Large intestine (tissue), 3 donors: ENCODE measurements around the gene RAB10. TPM values are rescaled to one million over a fixed set of nuclear protein-coding genes. Genes with fewer than 3 reads are reported as not detected.

Experiments
- DNase-seq, 2 donors: peaks; one replicate each; pipeline versions ENCODE4 v3.0.0 to v3.0.0-alpha.2; 2013
- H3K27ac ChIP-seq: one replicate; pipeline ENCODE4 v1.5.1; 2013; ENCODE audit warnings: low read length
- H3K27me3 ChIP-seq: 2 replicates; pipeline ENCODE4 v1.6.1; 2013; ENCODE audit warnings: low read length; ENCODE audit not compliant: control insufficient read depth, insufficient read depth
- H3K36me3 ChIP-seq: 2 replicates; pipeline ENCODE4 v1.6.1; 2013; ENCODE audit warnings: low read length; ENCODE audit not compliant: control insufficient read depth, insufficient read depth
- H3K4me1 ChIP-seq: one replicate; pipeline ENCODE4 v1.6.1; 2013; ENCODE audit warnings: low read length; ENCODE audit not compliant: control insufficient read depth, insufficient read depth
- H3K4me3 ChIP-seq: one replicate; pipeline ENCODE4 v1.5.1; 2013; ENCODE audit warnings: low read length
- H3K9me3 ChIP-seq: one replicate; pipeline ENCODE4 v1.6.1; 2013; ENCODE audit warnings: mild to moderate bottlenecking, low read depth, low read length, moderate library complexity; ENCODE audit not compliant: control insufficient read depth
- WGBS: methylation state at CpG from one replicate; pipeline ENCODE4 v1.1.5; 2013; ENCODE audit warnings: low lambda C conversion rate; ENCODE audit not compliant: insufficient coverage; 5-methylcytosine and 5-hydroxymethylcytosine counted together
- polyA plus RNA-seq: library from polyadenylated mRNA; unstranded; fragments of 120-200 nt; gene quantifications from one replicate; pipeline ENCODE4 v1.2.1, GENCODE V29; 2013

RAB10 gene
- polyA plus RNA-seq, 1 donor = 79.7 TPM

DNA sequence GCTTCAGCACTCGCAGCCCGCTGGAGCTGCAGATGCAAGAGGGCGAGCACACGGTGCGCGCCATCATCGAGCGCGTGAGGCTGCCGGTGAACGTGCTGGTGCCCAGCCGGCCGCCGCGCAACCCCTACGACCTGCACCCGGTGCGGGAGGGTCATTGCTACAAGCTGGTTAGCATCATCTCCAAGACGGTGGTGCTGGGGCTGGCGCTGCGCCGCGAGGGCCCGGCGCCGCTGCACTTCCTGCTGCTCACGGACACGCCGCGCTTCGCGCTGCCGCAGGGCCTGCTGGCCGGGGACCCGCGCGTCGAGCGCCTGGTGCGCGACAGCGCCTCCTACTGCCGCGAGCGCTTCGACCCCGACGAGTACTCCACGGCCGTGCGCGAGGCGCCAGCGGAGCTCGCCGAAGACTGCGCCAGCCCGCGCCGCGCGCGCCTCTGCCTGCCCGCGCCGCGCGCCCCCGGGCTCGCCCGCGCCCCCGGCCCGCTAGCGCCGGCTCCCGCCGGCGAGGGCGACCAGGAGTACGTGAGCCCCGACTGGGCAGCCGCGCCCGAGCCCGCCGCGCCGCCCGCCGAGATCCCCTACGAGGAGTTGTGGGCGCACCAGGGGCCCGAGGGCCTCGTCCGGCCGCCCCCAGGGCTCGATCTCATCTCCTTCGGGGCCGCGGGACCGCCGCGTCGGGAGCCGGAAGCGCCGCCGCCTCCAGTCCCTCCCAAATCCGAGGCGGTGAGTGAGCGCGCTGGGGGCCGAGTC, 150.8 kb downstream of the RAB10 start:
- Histone ChIP-seq H3K27me3 (peaks cover 25% of the 10 kb centered on the region), H3K4me1 (peaks cover 3% of the 10 kb centered on the region), H3K27ac (no peak overlapping the region), H3K9me3 (no peaks in the 10 kb centered on the region), H3K4me3 (peak overlapping the region; percentile 48), H3K36me3 (peaks cover 8% of the 10 kb centered on the region)
- DNase-seq = peak; percentile 89 to 90
- no CpG with 5 or more reads among the region's 114 CpGs for WGBS

DNA sequence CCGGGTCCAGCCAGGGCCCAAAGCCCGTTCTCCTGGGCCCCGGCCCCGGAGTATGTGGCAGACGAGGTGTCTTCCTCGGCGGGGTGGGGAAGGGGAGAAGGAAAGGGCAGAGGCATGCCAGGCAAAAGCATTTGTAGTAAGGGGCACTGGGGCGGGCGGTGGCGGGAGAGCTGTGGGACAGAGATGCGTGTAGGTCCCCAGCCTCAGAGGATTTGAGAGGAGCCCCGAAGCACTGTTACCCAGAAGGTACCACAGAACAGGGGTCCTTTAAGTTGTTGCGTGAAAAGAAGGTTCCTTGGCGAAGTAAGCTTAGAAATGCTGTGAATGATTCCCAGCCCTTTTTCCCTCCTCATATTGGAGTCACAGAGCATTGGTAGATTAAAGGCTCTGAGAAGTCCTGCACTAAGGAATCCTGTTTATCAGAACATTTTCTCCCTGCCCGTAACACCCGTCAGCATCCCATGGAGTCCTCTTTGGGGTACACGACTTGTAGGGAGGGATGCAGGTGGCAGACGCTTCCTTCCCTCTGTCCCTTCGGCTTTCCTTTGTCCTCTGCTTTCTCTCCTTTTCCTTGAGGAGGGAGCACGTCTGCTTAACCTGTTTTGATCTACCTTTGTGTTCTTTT, 151.5 kb downstream of the RAB10 start:
- WGBS = 90% methylated on average over 3 of the region's 20 CpGs
- no peak for DNase-seq
- H3K4me3 ChIP-seq = peak overlapping the region; percentile 43
- H3K36me3 ChIP-seq = peaks cover 14% of the 10 kb centered on the region
- H3K9me3 ChIP-seq = no peaks in the 10 kb centered on the region
- H3K27ac ChIP-seq = no peak overlapping the region
- H3K27me3 ChIP-seq = peaks cover 20% of the 10 kb centered on the region
- H3K4me1 ChIP-seq = peaks cover 3% of the 10 kb centered on the region

DNA sequence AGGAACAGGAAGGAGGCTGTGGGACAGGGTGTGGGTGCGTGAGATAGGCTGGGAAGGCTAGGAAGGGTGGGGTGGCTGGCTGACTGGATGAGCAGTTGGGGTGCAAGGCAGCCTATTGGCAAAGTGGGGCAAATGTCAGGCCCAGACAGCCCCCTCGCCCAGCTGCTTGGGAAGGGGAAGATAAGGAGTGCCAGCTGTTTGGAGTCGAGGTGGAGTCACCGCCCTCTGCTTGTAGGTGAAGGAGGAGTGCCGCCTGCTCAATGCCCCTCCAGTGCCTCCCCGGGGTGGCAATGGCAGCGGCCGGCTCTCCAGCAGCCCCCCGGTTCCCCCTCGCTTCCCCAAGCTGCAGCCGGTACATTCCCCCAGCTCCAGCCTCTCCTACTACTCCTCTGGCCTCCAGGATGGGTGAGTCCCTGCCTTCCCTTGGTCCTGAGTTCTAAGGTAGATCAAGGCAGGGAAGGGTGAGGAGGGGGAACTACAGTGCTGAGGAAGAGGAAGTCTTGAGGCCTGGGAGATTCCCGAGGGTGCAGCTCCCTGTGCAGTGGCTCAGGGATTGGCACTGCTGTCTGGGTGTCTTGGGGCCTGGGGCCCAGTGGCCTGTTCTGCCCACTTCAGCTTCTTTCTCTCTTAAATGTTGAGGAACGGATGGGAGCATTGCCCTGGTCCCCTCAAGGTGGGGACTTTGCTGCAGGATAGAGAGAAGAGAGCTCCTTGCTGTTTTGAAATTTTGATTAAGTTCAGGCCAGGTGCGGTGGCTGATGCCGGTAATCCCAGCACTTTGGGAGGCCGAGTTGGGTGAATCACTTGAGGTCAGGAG, 152.3 kb downstream of the RAB10 start:
- Histone ChIP-seq H3K27me3 (peaks cover 20% of the 10 kb centered on the region), H3K4me3 (no peak overlapping the region), H3K9me3 (no peaks in the 10 kb centered on the region), H3K36me3 (peaks cover 20% of the 10 kb centered on the region), H3K27ac (no peak overlapping the region), H3K4me1 (peaks cover 3% of the 10 kb centered on the region)
- DNase-seq = no peak
- WGBS = no CpG with 5 or more reads among the region's 16 CpGs

Other genes with a start within 250 kb of the RAB10 start
- 15.0 TPM for gene ASXL2, start 155.6 kb upstream of the RAB10 start, polyA plus RNA-seq
- 9.7 TPM for gene KIF3C, start 51.6 kb upstream of the RAB10 start, polyA plus RNA-seq
- gene GAREM2, start 139.0 kb downstream of the RAB10 start, polyA plus RNA-seq = 2.4 TPM
- 219 TPM for gene HADHA, start 210.5 kb downstream of the RAB10 start, polyA plus RNA-seq
- 115 TPM for gene HADHB, start 210.9 kb downstream of the RAB10 start, polyA plus RNA-seq